Naive thymus-derived CD8-positive, alpha-beta T cell (primary cell): ENCODE data around the gene DNAH17. TPM values are rescaled to one million over a fixed set of nuclear protein-coding genes. Genes with fewer than 3 reads are reported as not detected.

Experiments used
- ATAC-seq, 2 donors: fragments of 150-1000 bp; cut with Tn5 transposase in 1 of 2; sonication (Bioruptor Pico), chemical (Tn5 transposase) in 1 of 2; 1 replicate in 1 of 2; 2 replicates in 1 of 2; pipeline ENCODE4 v1.10.0; 2021; ENCODE audit warnings: mild to moderate bottlenecking in 2 of 2, moderate library complexity in 2 of 2
- POLR2A ChIA-PET: fragments of 350-600 bp; sonication (Branson Sonifier 250); formaldehyde crosslinking; loops from one replicate; lab custom pipeline; 2021; ENCODE audit warnings: antibody characterized with exemption; lab: Charles Lee
- DNase-seq, 10 donors: peaks; one replicate each; pipeline versions ENCODE4 v3.0.0 to v3.0.0-alpha.2; 2020 to 2022
- H3K27ac Mint-ChIP-seq, 10 donors: one replicate each; pipeline ENCODE4 v1.8.0; 2020 to 2022; ENCODE audit warnings: mild to moderate bottlenecking in 10 of 10, mixed read lengths in 10 of 10, moderate library complexity in 4 of 10, inconsistent platforms in 1 of 10
- H3K27me3 Mint-ChIP-seq, 5 donors: one replicate each; pipeline ENCODE4 v1.8.0; 2021 to 2022; ENCODE audit warnings: mixed read lengths in 5 of 5
- H3K36me3 Mint-ChIP-seq, 3 donors: one replicate each; pipeline ENCODE4 v1.8.0; 2020 to 2022; ENCODE audit warnings: mixed read lengths in 3 of 3, mild to moderate bottlenecking in 2 of 3, inconsistent platforms in 1 of 3
- H3K4me1 Mint-ChIP-seq, 4 donors: one replicate each; pipeline ENCODE4 v1.8.0; 2021 to 2022; ENCODE audit warnings: mixed read lengths in 4 of 4
- H3K4me3 Mint-ChIP-seq, 10 donors: one replicate each; pipeline ENCODE4 v1.8.0; 2020 to 2022; ENCODE audit warnings: mild to moderate bottlenecking in 10 of 10, mixed read lengths in 10 of 10, moderate library complexity in 6 of 10, inconsistent platforms in 1 of 10
- H3K9me3 Mint-ChIP-seq, 9 donors: one replicate each; pipeline ENCODE4 v1.8.0; 2020 to 2022; ENCODE audit warnings: mixed read lengths in 9 of 9, mild to moderate bottlenecking in 3 of 9, inconsistent platforms in 1 of 9, moderate library complexity in 1 of 9
- polyA plus RNA-seq, 3 donors: library from polyadenylated mRNA; unstranded; fragments of 300-500 nt; fragmentation: Illumina TruSeq; gene quantifications; one replicate each; pipeline ENCODE4 v1.2.3, GENCODE V29; 2021
- total RNA-seq, 8 experiments: library from RNA in 2 of 8; stranded (reverse) in 2 of 8; gene quantifications; one replicate each; pipeline ENCODE4 v1.2.3 and lab custom pipeline; 2021 to 2026

The DNAH17 gene
- total and polyA plus RNA-seq, 5 experiments from 2014 or later: 0.28 to 0.81 (median 0.38) TPM; not detected in 2

- Mint-ChIP-seq H3K4me3 (peak overlapping the region in 3 of 10 donors; percentile 13 to 56 (median 40)), H3K27me3 (no peaks in the 10 kb centered on the region), H3K27ac (peak overlapping the region in 3 of 10 donors; percentile 25 to 45 (median 33))
These were observed 186.8 kb downstream of the DNAH17 start for GRCh38 chr17:78390241-78391050.

GRCh38 chr17:78387977-78388941, 188.9 kb downstream of the DNAH17 start:
- Mint-ChIP-seq H3K9me3 (no peaks in the 10 kb centered on the region), H3K36me3 (peaks cover 0 to 33% (median 2%) of the 10 kb centered on the region in 3 donors), H3K27me3 (no peaks in the 10 kb centered on the region), H3K27ac (peak overlapping the region in 9 of 10 donors; percentile 42 to 93 (median 84)), H3K4me3 (peak overlapping the region in 9 of 10 donors; percentile 33 to 79 (median 52)), H3K4me1 (peaks cover 35 to 87% (median 67%) of the 10 kb centered on the region in 4 donors)
- ATAC-seq (no peak), DNase-seq (no peak)
- POLR2A ChIA-PET: interaction anchor here (0.7 to 1.3 kb wide), 2 partner anchors 13 to 102 kb away, joined by 3 read pairs; no protein-coding TSS in a partner anchor

More at GRCh38 chr17:78390241-78391050, 186.8 kb downstream of the DNAH17 start:
- Mint-ChIP-seq H3K4me1 (peaks cover 31 to 78% (median 48%) of the 10 kb centered on the region in 4 donors), H3K36me3 (peaks cover 0 to 50% (median 8%) of the 10 kb centered on the region in 3 donors), H3K9me3 (no peaks in the 10 kb centered on the region)
- ATAC-seq (no peak), DNase-seq (no peak)
- POLR2A ChIA-PET: interaction anchor here (3.3 kb wide), 1 partner anchor 12 kb away, joined by 9 read pairs; the partner anchor contains the start of gene PGS1

- Mint-ChIP-seq H3K4me1 (peaks cover 46 to 94% (median 88%) of the 10 kb centered on the region in 4 donors), H3K27me3 (no peaks in the 10 kb centered on the region), H3K9me3 (no peaks in the 10 kb centered on the region), H3K4me3 (peak overlapping the region; percentile 4 to 85 (median 70)), H3K36me3 (peaks cover 0 to 40% (median 0%) of the 10 kb centered on the region in 3 donors), H3K27ac (peak overlapping the region; percentile 88 to 96 (median 92))
- ATAC-seq (peak; percentile 31 to 34), DNase-seq (no peak)
- POLR2A ChIA-PET: interaction anchor here (0.9 to 1.0 kb wide), 2 partner anchors 18 to 20 kb away, joined by 3 to 4 read pairs; no protein-coding TSS in a partner anchor
These were observed 192.6 kb downstream of the DNAH17 start for GRCh38 chr17:78384479-78385175.

- peaks cover 50 to 94% (median 91%) of the 10 kb centered on the region in 4 donors for H3K4me1 Mint-ChIP-seq
- peaks cover 0 to 40% (median 0%) of the 10 kb centered on the region in 3 donors for H3K36me3 Mint-ChIP-seq
- DNase-seq (no peak), ATAC-seq (peak in 1 of 2 donors; percentile 41)
- POLR2A ChIA-PET: interaction anchor here (0.7 to 1.0 kb wide), 3 partner anchors 19 to 28 kb away, joined by 3 to 4 read pairs (median 3); no protein-coding TSS in a partner anchor
- H3K27me3 Mint-ChIP-seq: no peaks in the 10 kb centered on the region
- peak overlapping the region; percentile 4 to 83 (median 68) for H3K4me3 Mint-ChIP-seq
- H3K27ac Mint-ChIP-seq: peak overlapping the region; percentile 88 to 96 (median 92)
- no peaks in the 10 kb centered on the region for H3K9me3 Mint-ChIP-seq
These were observed 193.3 kb downstream of the DNAH17 start for GRCh38 chr17:78383725-78384471.

- peaks cover 0 to 33% (median 0%) of the 10 kb centered on the region in 3 donors for H3K36me3 Mint-ChIP-seq
- H3K27ac Mint-ChIP-seq: peak overlapping the region; percentile 35 to 91 (median 77)
- H3K4me3 Mint-ChIP-seq: peak overlapping the region; percentile 32 to 95 (median 72)
- no peaks in the 10 kb centered on the region for H3K27me3 Mint-ChIP-seq
- no peaks in the 10 kb centered on the region for H3K9me3 Mint-ChIP-seq
- H3K4me1 Mint-ChIP-seq: peaks cover 39 to 78% (median 76%) of the 10 kb centered on the region in 4 donors
- POLR2A ChIA-PET: no interaction called here
- ATAC-seq (peak; percentile 7 to 34), DNase-seq (peak in 1 of 10 donors; percentile 29)
These were observed 195.5 kb downstream of the DNAH17 start for GRCh38 chr17:78381601-78382232.

GRCh38 chr17:78380370-78380769, 196.8 kb downstream of the DNAH17 start:
- peaks cover 0 to 30% (median 0%) of the 10 kb centered on the region in 3 donors for H3K36me3 Mint-ChIP-seq
- DNase-seq (no peak), ATAC-seq (no peak)
- H3K27ac Mint-ChIP-seq: peak overlapping the region; percentile 49 to 88 (median 75)
- H3K4me3 Mint-ChIP-seq: peak overlapping the region; percentile 51 to 97 (median 94)
- H3K27me3 Mint-ChIP-seq: no peaks in the 10 kb centered on the region
- H3K9me3 Mint-ChIP-seq: no peaks in the 10 kb centered on the region
- H3K4me1 Mint-ChIP-seq: peaks cover 32 to 67% (median 63%) of the 10 kb centered on the region in 4 donors
- POLR2A ChIA-PET: interaction anchor here (0.7 kb wide), 1 partner anchor 31 kb away, joined by 3 read pairs; no protein-coding TSS in a partner anchor

GRCh38 chr17:78379131-78379491, 198.1 kb downstream of the DNAH17 start:
- H3K27ac Mint-ChIP-seq: peak overlapping the region; percentile 71 to 95 (median 94)
- H3K4me1 Mint-ChIP-seq: peaks cover 26 to 54% (median 50%) of the 10 kb centered on the region in 4 donors
- DNase-seq (no peak), ATAC-seq (no peak)
- no peaks in the 10 kb centered on the region for H3K9me3 Mint-ChIP-seq
- peaks cover 0 to 27% (median 0%) of the 10 kb centered on the region in 3 donors for H3K36me3 Mint-ChIP-seq
- peak overlapping the region; percentile 85 to 97 (median 94) for H3K4me3 Mint-ChIP-seq
- POLR2A ChIA-PET: interaction anchor here (0.6 to 2.2 kb wide), 10 partner anchors 12 to 463 kb away, joined by 3 to 9 read pairs (median 4); no protein-coding TSS in a partner anchor
- no peaks in the 10 kb centered on the region for H3K27me3 Mint-ChIP-seq

GRCh38 chr17:78378225-78379130, 198.7 kb downstream of the DNAH17 start, which contains the start of gene PGS1:
Gene PGS1, plus strand, starts transcription at chr17:78378649. Its CDS starts 17 bp downstream, at chr17:78378666.
- H3K9me3 Mint-ChIP-seq: no peaks in the 10 kb centered on the region
- H3K4me3 Mint-ChIP-seq: peak within 1 kb of the TSS; percentile 85 to 97 (median 94)
- peak; percentile 66 to 91 (median 80) for DNase-seq
- H3K36me3 Mint-ChIP-seq: peaks cover 0 to 27% (median 0%) of the 10 kb centered on the region in 3 donors
- POLR2A ChIA-PET: interaction anchor here (0.6 to 2.2 kb wide), 14 partner anchors 13 to 464 kb away, joined by 3 to 9 read pairs (median 5); no protein-coding TSS in a partner anchor
- H3K27ac Mint-ChIP-seq: peak within 1 kb of the TSS; percentile 71 to 95 (median 94)
- peak; percentile 80 to 82 for ATAC-seq
- peaks cover 21 to 48% (median 44%) of the 10 kb centered on the region in 4 donors for H3K4me1 Mint-ChIP-seq
- H3K27me3 Mint-ChIP-seq: no peaks in the 10 kb centered on the region

- Mint-ChIP-seq H3K27ac (peak overlapping the region in 8 of 10 donors; percentile 43 to 94 (median 66)), H3K4me1 (peaks cover 19 to 41% (median 38%) of the 10 kb centered on the region in 4 donors), H3K27me3 (no peaks in the 10 kb centered on the region), H3K4me3 (peak overlapping the region; percentile 69 to 97 (median 94)), H3K9me3 (no peaks in the 10 kb centered on the region), H3K36me3 (peaks cover 0 to 26% (median 0%) of the 10 kb centered on the region in 3 donors)
- ATAC-seq (no peak), DNase-seq (no peak)
- POLR2A ChIA-PET: interaction anchor here (0.7 to 2.2 kb wide), 11 partner anchors 13 to 126 kb away, joined by 3 to 9 read pairs (median 5); no protein-coding TSS in a partner anchor
These were observed 199.4 kb downstream of the DNAH17 start for GRCh38 chr17:78377858-78378224.
